HG02623 (cell line): Measurements from ENCODE around the gene ZBTB8B.
"Not testable (repeated sequence)": the region's sequence is repeated elsewhere in the genome, so short reads cannot be mapped to it uniquely, and the experiment has no call there.

Experiments
- ATAC-seq: cut with Tn5 transposase; IDR thresholded peaks from one replicate; pipeline ENCODE4 v1.9.1; 2021; ENCODE audit warnings: moderate library complexity; ENCODE audit not compliant: unreplicated experiment

Gene ZBTB8B

GRCh38 chr1:32468791-32469190 lies 3.9 kb downstream of the ZBTB8B start:
- ATAC-seq, result no peak

- no peak for ATAC-seq
Measured at GRCh38 chr1:32470431-32470830, 5.6 kb downstream of the ZBTB8B start.

GRCh38 chr1:32470991-32471694 lies 6.3 kb downstream of the ZBTB8B start:
- no peak for ATAC-seq

GRCh38 chr1:32471695-32472362 lies 7.0 kb downstream of the ZBTB8B start:
- no peak for ATAC-seq

- not testable (repeated sequence) for ATAC-seq
Measured at GRCh38 chr1:32472966-32473365, 8.1 kb downstream of the ZBTB8B start.

GRCh38 chr1:32474954-32475353 lies 10.1 kb downstream of the ZBTB8B start:
- no peak for ATAC-seq

GRCh38 chr1:32480003-32480402 lies 15.1 kb downstream of the ZBTB8B start:
- ATAC-seq, result no peak

GRCh38 chr1:32480761-32481160 lies 15.9 kb downstream of the ZBTB8B start:
- no peak for ATAC-seq

GRCh38 chr1:32481788-32482187 lies 16.9 kb downstream of the ZBTB8B start:
- not testable (repeated sequence) for ATAC-seq

GRCh38 chr1:32485554-32486255 lies 20.8 kb downstream of the ZBTB8B start:
- ATAC-seq, result no peak

GRCh38 chr1:32486463-32487113 lies 21.7 kb downstream of the ZBTB8B start:
- ATAC-seq, result no peak

- no peak for ATAC-seq
Measured at GRCh38 chr1:32487182-32487581, 22.3 kb downstream of the ZBTB8B start.

- ATAC-seq, result no peak
Measured at GRCh38 chr1:32489774-32490454, 25.0 kb downstream of the ZBTB8B start.

- ATAC-seq, result no peak
Measured at GRCh38 chr1:32491386-32491785, 26.5 kb downstream of the ZBTB8B start.

GRCh38 chr1:32494196-32494595 lies 29.3 kb downstream of the ZBTB8B start:
- no peak for ATAC-seq

GRCh38 chr1:32494711-32495337 lies 30.0 kb downstream of the ZBTB8B start:
- ATAC-seq, result no peak

- no peak for ATAC-seq
Measured at GRCh38 chr1:32496127-32496526, 31.3 kb downstream of the ZBTB8B start.

- ATAC-seq, result no peak
Measured at GRCh38 chr1:32498751-32499150, 33.9 kb downstream of the ZBTB8B start.

- ATAC-seq, result no peak
Measured at GRCh38 chr1:32500387-32501209, 35.7 kb downstream of the ZBTB8B start.

- ATAC-seq, result no peak
Measured at GRCh38 chr1:32501865-32502264, 37.0 kb downstream of the ZBTB8B start.
